Measurements from ENCODE around the gene TNP2.

TNP2 gene

GRCh38 chr16:11272921-11273720, 4.0 kb upstream of the TNP2 start, which contains the start of gene PRM3:
Gene PRM3, minus strand, starts transcription at chr16:11273629. Its CDS starts 34 bp downstream, at chr16:11273595.
- ChIA-PET CTCF (interaction anchor here (1.1 kb wide), 1 partner anchor 309 kb away, joined by 3 read pairs; no protein-coding TSS in a partner anchor), POLR2A (ENCODE audit: low non-redundant PET) (no interaction called here)
- DNase-seq (ENCODE audit: low spot score) = no peak
- no peak within 1 kb of the TSS for H3K27ac ChIP-seq
- TF ChIP-seq, protein P1, sequence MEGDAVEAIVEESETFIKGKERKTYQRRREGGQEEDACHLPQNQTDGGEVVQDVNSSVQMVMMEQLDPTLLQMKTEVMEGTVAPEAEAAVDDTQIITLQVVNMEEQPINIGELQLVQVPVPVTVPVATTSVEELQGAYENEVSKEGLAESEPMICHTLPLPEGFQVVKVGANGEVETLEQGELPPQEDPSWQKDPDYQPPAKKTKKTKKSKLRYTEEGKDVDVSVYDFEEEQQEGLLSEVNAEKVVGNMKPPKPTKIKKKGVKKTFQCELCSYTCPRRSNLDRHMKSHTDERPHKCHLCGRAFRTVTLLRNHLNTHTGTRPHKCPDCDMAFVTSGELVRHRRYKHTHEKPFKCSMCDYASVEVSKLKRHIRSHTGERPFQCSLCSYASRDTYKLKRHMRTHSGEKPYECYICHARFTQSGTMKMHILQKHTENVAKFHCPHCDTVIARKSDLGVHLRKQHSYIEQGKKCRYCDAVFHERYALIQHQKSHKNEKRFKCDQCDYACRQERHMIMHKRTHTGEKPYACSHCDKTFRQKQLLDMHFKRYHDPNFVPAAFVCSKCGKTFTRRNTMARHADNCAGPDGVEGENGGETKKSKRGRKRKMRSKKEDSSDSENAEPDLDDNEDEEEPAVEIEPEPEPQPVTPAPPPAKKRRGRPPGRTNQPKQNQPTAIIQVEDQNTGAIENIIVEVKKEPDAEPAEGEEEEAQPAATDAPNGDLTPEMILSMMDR (conservative IDR thresholded peaks at IDR 0.05; ENCODE audit: low read depth) = no peak

- DNase-seq (ENCODE audit: low spot score) = no peak
- TF ChIP-seq, protein P1 (conservative IDR thresholded peaks at IDR 0.05; ENCODE audit: low read depth) = no peak
- ChIA-PET POLR2A (ENCODE audit: low non-redundant PET) (no interaction called here), CTCF (no interaction called here)
- no peak overlapping the region for H3K27ac ChIP-seq
Observed at GRCh38 chr16:11272484-11272883, 3.4 kb upstream of the TNP2 start.

- ChIA-PET CTCF (interaction anchor here (2.0 kb wide), 1 partner anchor 16 kb away, joined by 4 read pairs; the partner anchor contains the start of gene SOCS1), POLR2A (ENCODE audit: low non-redundant PET) (no interaction called here)
- DNase-seq (ENCODE audit: low spot score) = no peak
- TF ChIP-seq, protein P1 (conservative IDR thresholded peaks at IDR 0.05; ENCODE audit: low read depth) = no peak
- H3K27ac ChIP-seq = no peak overlapping the region
Observed at GRCh38 chr16:11271610-11272009, 2.5 kb upstream of the TNP2 start.

- no peak overlapping the region for H3K27ac ChIP-seq
- ChIA-PET POLR2A (ENCODE audit: low non-redundant PET) (no interaction called here), CTCF (interaction anchor here (2.0 kb wide), 1 partner anchor 15 kb away, joined by 4 read pairs; the partner anchor contains the start of gene SOCS1)
- DNase-seq (ENCODE audit: low spot score) = no peak
- TF ChIP-seq, protein P1 (conservative IDR thresholded peaks at IDR 0.05; ENCODE audit: low read depth) = no peak
Observed at GRCh38 chr16:11270602-11271162, 1.6 kb upstream of the TNP2 start.

GRCh38 chr16:11265124-11265523, 4.0 kb downstream of the TNP2 start:
- no peak for DNase-seq (ENCODE audit: low spot score)
- TF ChIP-seq, protein P1 (conservative IDR thresholded peaks at IDR 0.05; ENCODE audit: low read depth) = no peak
- POLR2A ChIA-PET (ENCODE audit: low non-redundant PET) = no interaction called here
- CTCF ChIA-PET = interaction anchor here (0.5 kb wide), 1 partner anchor 13 kb away, joined by 3 read pairs; no protein-coding TSS in a partner anchor
- H3K27ac ChIP-seq = no peak overlapping the region

- CTCF ChIA-PET = no interaction called here
- TF ChIP-seq, protein P1 (conservative IDR thresholded peaks at IDR 0.05; ENCODE audit: low read depth) = no peak
- no peak for DNase-seq (ENCODE audit: low spot score)
- POLR2A ChIA-PET (ENCODE audit: low non-redundant PET) = no interaction called here
- no peak overlapping the region for H3K27ac ChIP-seq
Observed at GRCh38 chr16:11264155-11264832, 4.8 kb downstream of the TNP2 start.
